ENCODE measurements around the gene FAM53B.

Gene FAM53B

DNA sequence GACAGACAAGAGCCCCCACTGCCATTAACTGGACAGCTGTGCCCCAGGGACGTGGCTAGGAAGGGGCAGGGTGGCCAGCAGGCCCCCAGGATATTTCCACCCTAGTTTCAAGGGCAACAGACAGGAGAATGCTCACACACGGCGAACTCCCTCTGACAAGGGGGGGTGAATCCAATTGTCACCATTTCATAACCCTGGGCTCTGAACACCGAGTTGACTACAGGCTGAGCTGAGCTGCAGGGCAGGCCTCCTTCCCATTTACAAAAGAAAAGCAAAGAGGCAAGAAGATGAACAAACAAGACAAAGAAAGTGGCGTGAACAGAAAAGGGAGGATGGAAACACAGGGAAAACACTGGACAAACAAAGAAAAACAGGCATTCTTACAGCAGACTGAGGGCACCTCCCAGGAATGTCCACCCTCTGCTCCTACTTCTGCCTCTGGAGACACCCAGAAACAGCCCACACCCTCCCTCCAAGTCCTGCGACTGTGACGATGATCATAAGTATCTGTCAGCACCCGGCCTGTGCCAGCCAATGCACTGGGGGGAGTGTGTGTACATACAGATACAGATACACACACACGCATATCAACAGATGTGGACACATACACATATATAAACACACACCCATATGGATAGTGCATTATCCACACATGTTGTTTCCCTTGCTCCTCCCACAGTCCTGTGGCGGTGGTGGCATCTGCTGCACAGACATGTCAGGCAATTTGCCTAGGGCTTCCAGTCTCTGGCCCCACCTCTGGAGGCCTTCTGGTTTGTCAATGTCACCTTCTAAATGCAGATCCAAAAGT, 66.2 kb downstream of the FAM53B start:
- Histone ChIP-seq H3K36me3 (ENCODE audit: insufficient read depth, low read length) (peaks cover 32% of the 10 kb centered on the region), H3K9me3 (ENCODE audit: low read length) (no peaks in the 10 kb centered on the region), H3K4me1 (ENCODE audit: insufficient read depth, low read length) (peaks cover 21% of the 10 kb centered on the region), H3K27me3 (ENCODE audit: insufficient read depth, low read length) (no peaks in the 10 kb centered on the region), H2AFZ (ENCODE audit: low read depth, low read length) (no peak overlapping the region), H3K4me3 (ENCODE audit: low read length) (no peak overlapping the region)

DNA sequence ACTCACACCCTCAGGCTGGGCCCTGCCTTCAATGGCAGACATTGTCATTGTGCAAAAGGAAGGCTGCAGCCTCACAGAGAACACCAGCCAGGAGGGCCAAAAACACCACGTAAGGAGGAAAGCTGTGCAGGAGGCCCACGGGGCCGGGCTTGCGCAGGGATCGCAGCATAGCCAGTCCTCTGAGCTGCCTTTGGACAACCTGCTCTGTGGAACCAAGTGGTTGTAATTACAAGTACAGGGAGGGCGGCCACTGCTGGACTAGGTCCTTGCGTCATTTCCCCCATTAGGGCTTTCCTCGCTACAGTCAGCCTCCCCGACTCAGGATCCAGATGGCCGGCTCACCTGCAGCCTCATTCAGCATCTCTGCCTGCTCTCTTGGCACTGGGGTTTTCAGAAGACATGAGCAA, 66.9 kb downstream of the FAM53B start:
- Histone ChIP-seq H3K36me3 (ENCODE audit: insufficient read depth, low read length) (peaks cover 30% of the 10 kb centered on the region), H2AFZ (ENCODE audit: low read depth, low read length) (no peak overlapping the region), H3K4me1 (ENCODE audit: insufficient read depth, low read length) (peaks cover 21% of the 10 kb centered on the region), H3K27me3 (ENCODE audit: insufficient read depth, low read length) (no peaks in the 10 kb centered on the region), H3K9me3 (ENCODE audit: low read length) (no peaks in the 10 kb centered on the region), H3K4me3 (ENCODE audit: low read length) (no peak overlapping the region)

DNA sequence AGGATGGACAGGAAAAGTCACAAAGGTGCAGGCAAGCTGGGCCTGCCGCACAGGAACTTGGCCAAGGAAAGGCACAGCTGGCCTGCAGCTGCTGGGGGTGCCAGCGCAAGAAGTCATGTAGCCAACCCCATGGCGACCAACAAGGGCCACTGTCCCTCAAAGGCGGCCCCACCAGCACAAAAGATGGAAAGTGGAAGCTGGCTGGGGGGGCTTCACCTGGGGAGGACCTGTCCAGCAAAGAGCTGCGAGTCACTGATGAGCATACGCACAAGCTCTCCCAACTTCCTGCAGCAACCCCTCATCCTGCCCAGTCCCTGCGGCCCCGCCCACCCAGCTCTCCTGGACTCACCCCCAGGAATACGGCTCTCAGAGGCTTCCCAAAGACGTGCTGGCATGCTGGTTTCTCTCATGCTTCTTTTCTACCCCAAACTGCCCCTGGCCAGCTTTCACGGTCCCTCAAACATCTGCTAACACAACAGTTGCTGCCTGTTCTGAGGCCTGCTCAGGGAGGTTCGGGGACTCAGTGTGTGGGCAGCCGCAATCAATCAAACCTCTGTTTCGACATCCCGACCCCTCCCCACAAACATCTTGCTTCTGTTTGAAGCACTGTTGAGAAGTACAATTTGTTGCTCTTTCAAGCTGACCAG, 67.6 kb downstream of the FAM53B start:
- Histone ChIP-seq H3K4me3 (ENCODE audit: low read length) (no peak overlapping the region), H2AFZ (ENCODE audit: low read depth, low read length) (no peak overlapping the region), H3K36me3 (ENCODE audit: insufficient read depth, low read length) (peaks cover 26% of the 10 kb centered on the region), H3K9me3 (ENCODE audit: low read length) (no peaks in the 10 kb centered on the region), H3K27me3 (ENCODE audit: insufficient read depth, low read length) (no peaks in the 10 kb centered on the region), H3K4me1 (ENCODE audit: insufficient read depth, low read length) (peaks cover 28% of the 10 kb centered on the region)

DNA sequence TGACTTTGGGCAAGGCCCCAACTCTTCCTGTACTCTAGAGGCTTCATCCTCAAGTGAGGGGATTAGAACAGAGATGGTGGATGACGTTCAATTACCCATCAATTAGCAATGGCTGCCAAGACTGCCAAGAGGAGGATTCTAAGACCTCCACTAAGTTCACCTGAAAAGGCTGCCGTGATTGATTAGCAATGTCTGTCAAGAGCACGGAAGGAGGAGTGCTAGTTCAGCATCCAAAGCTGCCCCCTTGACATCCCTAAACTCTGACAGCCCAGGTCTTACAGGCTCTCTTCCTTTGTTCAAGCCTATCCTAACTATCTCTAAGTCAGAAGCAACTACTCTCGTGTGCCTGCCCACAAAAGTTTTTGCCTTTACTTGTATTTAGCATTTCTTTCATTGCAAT, 68.4 kb downstream of the FAM53B start:
- H3K4me3 ChIP-seq (ENCODE audit: low read length): no peak overlapping the region
- peaks cover 31% of the 10 kb centered on the region for H3K4me1 ChIP-seq (ENCODE audit: insufficient read depth, low read length)
- no peaks in the 10 kb centered on the region for H3K27me3 ChIP-seq (ENCODE audit: insufficient read depth, low read length)
- no peaks in the 10 kb centered on the region for H3K9me3 ChIP-seq (ENCODE audit: low read length)
- H3K36me3 ChIP-seq (ENCODE audit: insufficient read depth, low read length): peaks cover 20% of the 10 kb centered on the region
- H2AFZ ChIP-seq (ENCODE audit: low read depth, low read length): no peak overlapping the region

DNA sequence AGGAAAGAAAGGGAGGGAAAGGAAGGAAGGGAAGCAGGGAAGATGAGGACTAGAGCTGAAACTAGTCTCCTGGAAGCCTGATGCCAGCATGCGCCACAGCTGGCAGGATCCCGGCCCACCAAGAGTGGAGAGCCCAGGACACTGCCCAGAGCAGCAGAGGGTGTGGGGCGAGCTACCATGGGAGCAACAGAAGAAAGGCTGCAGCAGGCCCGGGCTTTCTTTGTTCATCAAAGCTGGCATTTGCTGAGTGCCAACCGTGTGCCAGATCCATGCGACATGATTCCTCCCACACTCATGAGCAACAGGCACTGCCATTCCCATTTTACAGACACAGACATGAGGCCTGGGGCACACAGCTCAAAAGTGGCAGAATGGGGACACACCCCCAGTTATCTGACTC, 68.9 kb downstream of the FAM53B start:
- H3K9me3 ChIP-seq (ENCODE audit: low read length): no peaks in the 10 kb centered on the region
- H3K4me1 ChIP-seq (ENCODE audit: insufficient read depth, low read length): peaks cover 31% of the 10 kb centered on the region
- no peak overlapping the region for H3K4me3 ChIP-seq (ENCODE audit: low read length)
- no peaks in the 10 kb centered on the region for H3K27me3 ChIP-seq (ENCODE audit: insufficient read depth, low read length)
- peaks cover 14% of the 10 kb centered on the region for H3K36me3 ChIP-seq (ENCODE audit: insufficient read depth, low read length)
- no peak overlapping the region for H2AFZ ChIP-seq (ENCODE audit: low read depth, low read length)

DNA sequence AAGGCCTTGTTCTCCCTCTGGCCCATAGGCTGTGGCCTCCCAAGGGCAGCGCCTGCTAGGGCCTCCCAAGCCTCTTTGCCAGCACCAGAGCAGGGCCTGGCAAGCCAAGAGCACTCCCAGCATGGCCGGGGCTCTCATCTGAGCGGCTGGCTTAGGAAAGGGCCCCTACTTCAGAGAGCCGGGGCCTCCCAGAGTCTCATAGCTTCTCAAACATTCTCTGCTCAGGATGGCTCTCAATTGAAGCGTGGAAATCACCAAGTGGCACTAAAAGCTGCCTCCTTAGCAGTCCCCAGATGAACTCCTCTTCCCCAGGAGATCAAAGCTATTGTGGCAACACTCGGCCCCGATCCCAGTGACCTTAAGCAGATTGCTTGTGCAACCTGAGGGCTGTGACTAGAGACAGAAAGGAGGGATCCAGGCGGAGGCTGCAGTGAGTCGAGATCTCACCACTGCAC, 69.4 kb downstream of the FAM53B start:
- H3K4me1 ChIP-seq (ENCODE audit: insufficient read depth, low read length): peaks cover 31% of the 10 kb centered on the region
- H3K36me3 ChIP-seq (ENCODE audit: insufficient read depth, low read length): peaks cover 12% of the 10 kb centered on the region

DNA sequence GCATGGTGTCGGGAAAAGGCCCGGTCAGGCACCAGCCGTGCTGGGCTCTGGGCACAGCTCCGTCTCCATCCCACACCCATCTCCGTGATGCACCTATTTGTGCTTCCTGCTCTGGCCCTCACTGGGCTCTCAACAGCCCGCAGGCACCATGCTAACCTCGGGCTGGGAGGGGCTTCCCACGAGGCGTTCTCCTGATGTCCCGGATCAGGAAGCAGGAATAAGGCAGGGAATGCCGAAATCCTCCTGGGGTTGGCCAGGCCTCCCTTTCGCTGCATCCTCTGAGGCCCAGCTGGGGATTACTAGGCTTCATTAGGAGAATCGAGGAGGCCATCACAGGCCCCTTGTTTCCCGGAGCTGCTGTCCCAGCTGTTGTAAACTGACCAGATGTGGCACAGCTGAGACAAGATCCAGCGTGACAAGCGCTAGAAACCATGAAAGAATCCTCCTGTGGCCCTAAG, 72.0 kb downstream of the FAM53B start:
- H3K9me3 ChIP-seq (ENCODE audit: low read length): no peaks in the 10 kb centered on the region
- no peak overlapping the region for H2AFZ ChIP-seq (ENCODE audit: low read depth, low read length)
- H3K36me3 ChIP-seq (ENCODE audit: insufficient read depth, low read length): peaks cover 12% of the 10 kb centered on the region
- no peak overlapping the region for H3K4me3 ChIP-seq (ENCODE audit: low read length)
- H3K27me3 ChIP-seq (ENCODE audit: insufficient read depth, low read length): no peaks in the 10 kb centered on the region
- H3K4me1 ChIP-seq (ENCODE audit: insufficient read depth, low read length): peaks cover 15% of the 10 kb centered on the region

More for the DNA sequence above, 69.4 kb downstream of the FAM53B start:
- H3K27me3 ChIP-seq (ENCODE audit: insufficient read depth, low read length): no peaks in the 10 kb centered on the region
- H2AFZ ChIP-seq (ENCODE audit: low read depth, low read length): no peak overlapping the region
- H3K9me3 ChIP-seq (ENCODE audit: low read length): no peaks in the 10 kb centered on the region
- H3K4me3 ChIP-seq (ENCODE audit: low read length): no peak overlapping the region

DNA sequence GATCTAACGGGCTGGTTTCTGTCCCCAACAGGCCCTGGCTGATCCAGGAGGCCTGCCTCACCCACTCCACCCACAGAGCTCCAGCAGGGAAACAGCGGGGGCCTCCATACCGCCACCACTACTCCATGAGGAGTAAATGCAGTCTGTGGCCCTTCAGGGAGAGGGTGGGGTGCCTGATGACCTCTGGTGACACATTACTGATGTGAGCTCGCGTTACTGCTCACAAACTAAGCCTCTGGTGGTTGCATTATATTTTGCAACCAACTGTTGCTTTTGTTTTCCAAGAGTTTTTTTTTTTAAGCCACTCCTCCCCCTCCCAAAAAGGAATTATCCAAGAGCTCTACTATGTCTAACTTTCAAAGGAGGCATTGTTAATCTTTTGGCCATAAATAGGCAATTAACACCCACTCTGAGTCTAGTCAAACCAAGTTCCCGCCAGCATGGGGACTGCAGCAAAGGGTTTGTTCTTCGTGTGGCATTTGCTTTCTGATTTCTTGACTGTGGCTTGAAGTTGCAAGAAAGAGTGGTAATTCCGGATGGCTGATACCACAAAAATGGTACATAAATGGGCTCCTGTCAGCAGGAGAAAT, 72.6 kb downstream of the FAM53B start:
- peaks cover 10% of the 10 kb centered on the region for H3K36me3 ChIP-seq (ENCODE audit: insufficient read depth, low read length)

DNA sequence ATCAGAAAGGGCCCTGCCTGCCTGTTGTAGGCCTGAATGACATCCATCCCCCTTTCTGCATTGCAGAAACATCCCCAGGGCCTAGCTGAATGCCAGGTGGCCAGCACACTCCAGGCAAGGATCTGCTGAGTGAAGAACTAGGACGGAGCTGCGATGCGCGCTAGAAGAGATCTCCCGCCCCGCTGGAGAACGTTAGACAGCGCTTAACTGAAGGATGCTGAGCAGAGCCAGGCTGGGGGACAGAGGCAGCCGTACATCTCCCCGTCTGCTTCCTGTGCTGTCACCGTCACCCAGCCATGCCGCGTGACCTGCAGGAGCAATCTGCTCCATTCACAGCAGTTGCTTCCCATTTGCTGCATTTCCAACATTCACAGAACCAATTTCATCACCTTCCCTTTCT, 73.3 kb downstream of the FAM53B start:
- peaks cover 10% of the 10 kb centered on the region for H3K4me1 ChIP-seq (ENCODE audit: insufficient read depth, low read length)

More for the DNA sequence above, 72.6 kb downstream of the FAM53B start:
- no peak overlapping the region for H2AFZ ChIP-seq (ENCODE audit: low read depth, low read length)
- no peaks in the 10 kb centered on the region for H3K9me3 ChIP-seq (ENCODE audit: low read length)
- no peaks in the 10 kb centered on the region for H3K27me3 ChIP-seq (ENCODE audit: insufficient read depth, low read length)
- peaks cover 10% of the 10 kb centered on the region for H3K4me1 ChIP-seq (ENCODE audit: insufficient read depth, low read length)
- H3K4me3 ChIP-seq (ENCODE audit: low read length): no peak overlapping the region

DNA sequence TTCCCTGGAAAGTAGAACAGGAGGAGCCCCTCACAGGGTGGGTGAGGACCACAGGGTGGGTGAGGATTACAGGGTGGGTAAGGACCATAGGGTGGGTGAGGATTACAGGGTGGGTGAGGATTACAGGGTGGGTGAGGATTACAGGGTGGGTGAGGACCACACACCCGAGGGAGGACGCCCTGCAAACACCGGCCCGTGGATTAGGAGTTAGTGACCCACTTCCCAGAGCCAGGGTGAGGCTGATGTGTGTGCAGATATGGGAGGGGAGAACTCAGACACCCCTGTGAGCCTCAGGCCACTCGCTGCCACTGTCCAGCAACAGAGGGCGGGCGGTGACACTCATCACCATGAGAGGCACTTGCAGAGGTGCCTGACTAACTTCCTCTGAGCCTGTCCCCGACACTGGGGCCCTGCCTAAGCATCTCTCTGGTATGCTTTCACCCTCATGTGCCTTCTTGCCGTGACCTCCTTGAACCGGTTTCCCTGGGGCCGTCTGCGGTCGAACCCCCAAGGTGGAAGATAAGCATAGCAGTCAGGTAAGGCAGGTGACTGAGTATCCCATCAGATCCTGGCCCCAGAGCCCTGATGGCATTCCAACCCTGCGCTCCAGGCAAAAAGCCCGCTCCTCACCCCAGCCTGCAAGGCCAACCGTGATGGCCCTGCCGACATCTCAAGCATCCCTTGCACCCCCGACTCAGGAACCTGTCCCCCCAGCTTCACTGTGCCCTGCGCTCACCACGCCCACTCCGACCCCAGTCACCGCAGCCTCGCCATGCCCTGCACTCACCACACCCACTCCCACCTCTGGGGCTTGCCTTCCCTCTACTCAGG, 74.1 kb downstream of the FAM53B start:
- Histone ChIP-seq H3K27me3 (ENCODE audit: insufficient read depth, low read length) (no peaks in the 10 kb centered on the region), H3K4me1 (ENCODE audit: insufficient read depth, low read length) (peaks cover 10% of the 10 kb centered on the region), H3K36me3 (ENCODE audit: insufficient read depth, low read length) (peaks cover 4% of the 10 kb centered on the region)

More for the DNA sequence above, 73.3 kb downstream of the FAM53B start:
- Histone ChIP-seq H3K27me3 (ENCODE audit: insufficient read depth, low read length) (no peaks in the 10 kb centered on the region), H2AFZ (ENCODE audit: low read depth, low read length) (no peak overlapping the region), H3K9me3 (ENCODE audit: low read length) (no peaks in the 10 kb centered on the region), H3K4me3 (ENCODE audit: low read length) (no peak overlapping the region), H3K36me3 (ENCODE audit: insufficient read depth, low read length) (peaks cover 9% of the 10 kb centered on the region)

DNA sequence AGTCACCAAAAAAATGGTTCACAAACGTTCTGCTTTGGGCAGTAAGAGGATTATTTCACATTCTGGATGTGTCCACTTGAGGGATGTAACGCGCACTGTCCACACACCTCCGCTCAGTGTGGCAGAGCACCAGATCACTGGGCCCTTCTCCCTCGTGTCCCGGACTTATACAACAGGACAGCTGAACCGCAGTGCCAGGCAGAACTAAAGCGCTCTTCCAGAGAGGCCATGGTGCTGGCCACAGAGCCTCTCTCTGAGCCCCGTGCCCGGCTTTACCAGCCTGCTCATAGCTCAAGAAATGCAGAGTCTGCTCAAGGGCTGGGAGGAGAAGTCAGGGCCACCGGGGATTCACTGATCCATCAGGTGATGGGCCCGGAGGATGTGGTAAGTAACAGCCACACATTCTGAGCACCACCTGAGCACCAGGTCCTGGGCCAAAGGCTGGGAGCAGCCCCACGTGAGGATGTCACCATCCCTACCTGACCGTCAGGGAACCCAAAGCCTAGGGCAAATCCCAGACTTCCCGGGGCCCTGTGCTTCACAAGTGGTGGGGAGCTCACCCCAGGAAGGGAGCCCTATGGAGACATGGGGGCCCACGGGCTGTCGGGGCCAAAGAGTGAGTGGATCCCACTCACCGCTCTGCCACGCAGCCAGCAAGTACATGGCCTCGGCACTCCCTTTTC, 74.9 kb downstream of the FAM53B start:
- Histone ChIP-seq H2AFZ (ENCODE audit: low read depth, low read length) (no peak overlapping the region), H3K27me3 (ENCODE audit: insufficient read depth, low read length) (no peaks in the 10 kb centered on the region), H3K36me3 (ENCODE audit: insufficient read depth, low read length) (peaks cover 4% of the 10 kb centered on the region), H3K4me1 (ENCODE audit: insufficient read depth, low read length) (peaks cover 10% of the 10 kb centered on the region), H3K4me3 (ENCODE audit: low read length) (no peak overlapping the region), H3K9me3 (ENCODE audit: low read length) (no peaks in the 10 kb centered on the region)

More for the DNA sequence above, 74.1 kb downstream of the FAM53B start:
- Histone ChIP-seq H3K9me3 (ENCODE audit: low read length) (no peaks in the 10 kb centered on the region), H2AFZ (ENCODE audit: low read depth, low read length) (no peak overlapping the region), H3K4me3 (ENCODE audit: low read length) (no peak overlapping the region)

DNA sequence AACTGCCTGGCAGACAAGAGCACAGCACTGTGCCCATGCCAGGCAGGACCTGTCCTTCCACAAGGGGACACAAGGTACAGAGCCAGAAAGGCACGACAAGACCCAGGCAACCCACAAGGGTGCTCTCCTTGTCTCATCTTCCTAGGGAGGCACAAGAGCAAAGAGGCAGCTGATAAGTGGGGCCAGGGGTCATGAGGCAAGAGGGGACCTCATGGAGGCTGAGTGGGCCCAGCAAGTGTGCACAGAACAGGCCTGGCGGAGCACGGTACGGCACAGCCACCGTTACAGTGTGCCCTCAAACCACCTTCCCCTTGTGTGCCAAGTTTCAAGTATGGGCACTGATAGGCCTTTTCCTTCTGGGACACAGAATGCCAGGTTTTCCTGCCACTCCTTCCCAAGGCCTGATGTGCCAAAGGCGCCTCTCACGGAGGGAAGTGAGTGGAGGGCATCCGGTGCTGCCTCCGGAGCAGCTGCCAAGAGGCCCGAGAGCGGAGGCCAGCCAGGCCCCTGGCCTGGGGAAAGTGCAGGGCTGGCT, 75.6 kb downstream of the FAM53B start:
- Histone ChIP-seq H3K4me3 (ENCODE audit: low read length) (no peak overlapping the region), H3K4me1 (ENCODE audit: insufficient read depth, low read length) (peaks cover 10% of the 10 kb centered on the region), H2AFZ (ENCODE audit: low read depth, low read length) (no peak overlapping the region), H3K9me3 (ENCODE audit: low read length) (no peaks in the 10 kb centered on the region), H3K27me3 (ENCODE audit: insufficient read depth, low read length) (no peaks in the 10 kb centered on the region), H3K36me3 (ENCODE audit: insufficient read depth, low read length) (peaks cover 4% of the 10 kb centered on the region)

Data from neuron (in vitro differentiated cells).